ENCODE data around the gene GRM7. TPM values are rescaled to one million over a fixed set of nuclear protein-coding genes. Genes with fewer than 3 reads are reported as not detected.

The GRM7 gene
- total and polyA plus RNA-seq, 2 donors (not counting 1 experiment from before 2014, with no cell fraction given): not detected

DNA sequence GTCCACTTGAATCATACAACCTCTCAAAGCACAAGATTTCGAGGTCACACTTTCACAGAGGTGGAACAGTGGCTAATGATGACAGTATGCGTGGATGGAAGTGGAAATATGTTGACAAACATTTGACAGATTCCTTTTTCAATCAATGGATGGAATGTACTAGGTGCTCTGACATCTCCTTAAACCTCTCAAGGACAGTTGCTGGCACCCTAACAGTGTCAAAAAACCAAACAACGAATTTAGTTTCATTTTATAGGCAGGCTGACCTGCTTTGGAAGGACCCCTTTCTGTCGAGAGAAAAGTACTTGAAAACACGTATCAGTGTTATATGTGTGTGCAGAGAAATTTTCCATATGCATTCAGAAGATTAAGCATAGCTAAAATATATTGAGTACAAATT lies 861.0 kb downstream of the GRM7 start:
- H3K27ac Mint-ChIP-seq: no peak overlapping the region
- no peaks in the 10 kb centered on the region for H3K4me1 Mint-ChIP-seq
- TF ChIP-seq, protein P1, sequence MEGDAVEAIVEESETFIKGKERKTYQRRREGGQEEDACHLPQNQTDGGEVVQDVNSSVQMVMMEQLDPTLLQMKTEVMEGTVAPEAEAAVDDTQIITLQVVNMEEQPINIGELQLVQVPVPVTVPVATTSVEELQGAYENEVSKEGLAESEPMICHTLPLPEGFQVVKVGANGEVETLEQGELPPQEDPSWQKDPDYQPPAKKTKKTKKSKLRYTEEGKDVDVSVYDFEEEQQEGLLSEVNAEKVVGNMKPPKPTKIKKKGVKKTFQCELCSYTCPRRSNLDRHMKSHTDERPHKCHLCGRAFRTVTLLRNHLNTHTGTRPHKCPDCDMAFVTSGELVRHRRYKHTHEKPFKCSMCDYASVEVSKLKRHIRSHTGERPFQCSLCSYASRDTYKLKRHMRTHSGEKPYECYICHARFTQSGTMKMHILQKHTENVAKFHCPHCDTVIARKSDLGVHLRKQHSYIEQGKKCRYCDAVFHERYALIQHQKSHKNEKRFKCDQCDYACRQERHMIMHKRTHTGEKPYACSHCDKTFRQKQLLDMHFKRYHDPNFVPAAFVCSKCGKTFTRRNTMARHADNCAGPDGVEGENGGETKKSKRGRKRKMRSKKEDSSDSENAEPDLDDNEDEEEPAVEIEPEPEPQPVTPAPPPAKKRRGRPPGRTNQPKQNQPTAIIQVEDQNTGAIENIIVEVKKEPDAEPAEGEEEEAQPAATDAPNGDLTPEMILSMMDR (IDR thresholded peaks at IDR 0.05): no peak
- no peak for TF ChIP-seq EZH2 (IDR thresholded peaks at IDR 0.05; ENCODE audit: borderline replicate concordance, insufficient read depth, low read depth, low read length, poor library complexity, severe bottlenecking)
- Histone ChIP-seq H3K9me3 (ENCODE audit: control extremely low read depth in 1 of 3, control insufficient read depth in 2 of 3, insufficient read depth in 1 of 3, low read length in 2 of 3) (no peaks in the 10 kb centered on the region), H3K4me2 (replicated peaks; ENCODE audit: low read depth, low read length, poor library complexity, severe bottlenecking) (no peak overlapping the region), H3K9ac (ENCODE audit: low read length) (no peak overlapping the region), H2AFZ (ENCODE audit: insufficient read depth, low read depth, low read length, poor library complexity, severe bottlenecking) (no peak overlapping the region), H3K4me3 (ENCODE audit: control extremely low read depth in 1 of 5, extremely low read depth in 1 of 5, insufficient read depth in 1 of 5, low read depth in 2 of 5, low read length in 4 of 5) (no peak overlapping the region), H3K4me1 (ENCODE audit: control insufficient read depth in 2 of 2, insufficient read depth in 2 of 2, low read length in 2 of 2) (no peaks in the 10 kb centered on the region), H3K79me2 (ENCODE audit: control insufficient read depth, insufficient read depth, low read length) (no peaks in the 10 kb centered on the region), H3K27me3 (replicated peaks in 1 of 4; ENCODE audit: control extremely low read depth in 1 of 4, control insufficient read depth in 3 of 4, insufficient read depth in 4 of 4, low read length in 3 of 4) (no peaks in the 10 kb centered on the region), H3K27ac (ENCODE audit: low read length in 2 of 2) (no peak overlapping the region), H4K20me1 (ENCODE audit: control insufficient read depth, insufficient read depth, low read length, poor library complexity, severe bottlenecking) (no peaks in the 10 kb centered on the region), H3K36me3 (replicated peaks in 1 of 2; ENCODE audit: control extremely low read depth in 1 of 2, control insufficient read depth in 1 of 2, extremely low read depth in 1 of 2, insufficient read depth in 2 of 2, low read length in 1 of 2) (no peaks in the 10 kb centered on the region)
- DNase-seq: no peak
- H3K27me3 Mint-ChIP-seq: no peaks in the 10 kb centered on the region
- WGBS (ENCODE audit: insufficient coverage): no CpG with 5 or more reads among the region's 5 CpGs
- CTCF ChIA-PET: no interaction called here
- ATAC-seq (ENCODE audit: low read depth): no peak
- POLR2A ChIA-PET: no interaction called here
- no peak overlapping the region for H3K4me3 Mint-ChIP-seq
- intact Hi-C loops (cut with micrococcal nuclease): no loop called here
- no peaks in the 10 kb centered on the region for H3K9me3 Mint-ChIP-seq (ENCODE audit: insufficient read depth)

DNA sequence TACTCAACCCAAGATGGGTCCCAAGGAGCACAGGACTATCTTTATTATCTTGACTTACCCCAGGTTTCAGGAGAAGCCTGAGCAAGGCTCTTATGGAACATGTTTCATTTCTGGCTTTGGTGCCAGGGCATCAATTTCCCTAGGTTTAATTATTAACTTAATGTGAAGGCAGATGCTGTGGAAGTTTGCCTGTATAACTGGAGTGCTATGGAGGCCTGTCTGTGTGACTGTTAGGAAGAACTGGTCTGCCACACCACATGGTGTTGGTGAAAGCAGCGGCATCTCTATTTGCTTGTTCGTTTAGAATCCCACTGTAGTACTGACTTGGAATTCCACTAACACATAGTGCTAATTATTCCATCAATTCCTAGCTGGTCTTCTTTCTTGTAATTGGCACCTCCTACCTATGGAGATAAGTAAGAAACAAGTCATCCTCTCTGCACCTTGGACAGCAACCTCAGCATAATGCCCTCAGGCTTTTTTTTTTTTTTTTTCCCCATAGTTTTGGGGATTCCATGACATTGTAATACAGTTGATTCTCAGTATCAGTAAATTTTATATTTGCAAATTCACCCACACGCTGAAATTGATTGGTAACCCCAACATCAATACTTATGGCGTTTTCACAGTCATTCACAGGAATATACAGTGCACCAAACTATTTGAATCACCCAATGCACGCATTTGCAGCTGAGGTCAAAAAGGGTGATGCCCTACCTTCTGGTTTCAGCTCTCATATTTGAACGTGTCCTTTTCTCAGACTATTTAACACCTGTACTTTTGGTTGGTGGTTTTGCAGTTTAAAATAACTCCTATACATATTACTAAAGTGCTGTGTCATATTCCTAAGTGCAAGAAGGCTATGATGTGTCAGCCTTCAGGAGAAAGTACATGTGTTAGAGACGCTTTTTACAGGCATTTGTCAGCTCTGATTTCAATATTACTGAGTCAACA lies 867.9 kb downstream of the GRM7 start:
- no peak overlapping the region for H3K4me2 ChIP-seq (replicated peaks; ENCODE audit: low read depth, low read length, poor library complexity, severe bottlenecking)
- H3K27ac ChIP-seq (ENCODE audit: low read length in 2 of 2): no peak overlapping the region
- ATAC-seq (ENCODE audit: low read depth) (no peak), DNase-seq (no peak)
- ChIA-PET POLR2A (no interaction called here), CTCF (no interaction called here)
- H3K27me3 Mint-ChIP-seq: no peaks in the 10 kb centered on the region
- H4K20me1 ChIP-seq (ENCODE audit: control insufficient read depth, insufficient read depth, low read length, poor library complexity, severe bottlenecking): no peaks in the 10 kb centered on the region
- H3K4me3 ChIP-seq (ENCODE audit: control extremely low read depth in 1 of 5, extremely low read depth in 1 of 5, insufficient read depth in 1 of 5, low read depth in 2 of 5, low read length in 4 of 5): no peak overlapping the region
- 87% methylated on average over 3 of the region's 7 CpGs for WGBS (ENCODE audit: insufficient coverage)
- H3K4me3 Mint-ChIP-seq: no peak overlapping the region
- no peaks in the 10 kb centered on the region for H3K36me3 ChIP-seq (replicated peaks in 1 of 2; ENCODE audit: control extremely low read depth in 1 of 2, control insufficient read depth in 1 of 2, extremely low read depth in 1 of 2, insufficient read depth in 2 of 2, low read length in 1 of 2)
- intact Hi-C loops (cut with micrococcal nuclease): no loop called here
- no peaks in the 10 kb centered on the region for H3K9me3 Mint-ChIP-seq (ENCODE audit: insufficient read depth)
- H3K27me3 ChIP-seq (replicated peaks in 1 of 4; ENCODE audit: control extremely low read depth in 1 of 4, control insufficient read depth in 3 of 4, insufficient read depth in 4 of 4, low read length in 3 of 4): no peaks in the 10 kb centered on the region
- H3K4me1 ChIP-seq (ENCODE audit: control insufficient read depth in 2 of 2, insufficient read depth in 2 of 2, low read length in 2 of 2): no peaks in the 10 kb centered on the region
- peaks cover 0 to 3% (median 0%) of the 10 kb centered on the region in 3 donors for H3K9me3 ChIP-seq (ENCODE audit: control extremely low read depth in 1 of 3, control insufficient read depth in 2 of 3, insufficient read depth in 1 of 3, low read length in 2 of 3)
- H3K9ac ChIP-seq (ENCODE audit: low read length): no peak overlapping the region
- H2AFZ ChIP-seq (ENCODE audit: insufficient read depth, low read depth, low read length, poor library complexity, severe bottlenecking): no peak overlapping the region
- no peak overlapping the region for H3K27ac Mint-ChIP-seq
- no peaks in the 10 kb centered on the region for H3K4me1 Mint-ChIP-seq
- no peaks in the 10 kb centered on the region for H3K79me2 ChIP-seq (ENCODE audit: control insufficient read depth, insufficient read depth, low read length)
- TF ChIP-seq, protein P1 (IDR thresholded peaks at IDR 0.05): no peak
- TF ChIP-seq EZH2 (IDR thresholded peaks at IDR 0.05; ENCODE audit: borderline replicate concordance, insufficient read depth, low read depth, low read length, poor library complexity, severe bottlenecking): no peak
